HG03460 (cell line): ENCODE measurements around the gene LRRC56.

Experiments
- ATAC-seq: cut with Tn5 transposase; IDR thresholded peaks from one replicate; pipeline ENCODE4 v1.9.1; 2021; ENCODE audit not compliant: unreplicated experiment

Gene LRRC56

GRCh38 chr11:537622-538430 is 499 bp downstream of the LRRC56 start:
- ATAC-seq: no peak

DNA sequence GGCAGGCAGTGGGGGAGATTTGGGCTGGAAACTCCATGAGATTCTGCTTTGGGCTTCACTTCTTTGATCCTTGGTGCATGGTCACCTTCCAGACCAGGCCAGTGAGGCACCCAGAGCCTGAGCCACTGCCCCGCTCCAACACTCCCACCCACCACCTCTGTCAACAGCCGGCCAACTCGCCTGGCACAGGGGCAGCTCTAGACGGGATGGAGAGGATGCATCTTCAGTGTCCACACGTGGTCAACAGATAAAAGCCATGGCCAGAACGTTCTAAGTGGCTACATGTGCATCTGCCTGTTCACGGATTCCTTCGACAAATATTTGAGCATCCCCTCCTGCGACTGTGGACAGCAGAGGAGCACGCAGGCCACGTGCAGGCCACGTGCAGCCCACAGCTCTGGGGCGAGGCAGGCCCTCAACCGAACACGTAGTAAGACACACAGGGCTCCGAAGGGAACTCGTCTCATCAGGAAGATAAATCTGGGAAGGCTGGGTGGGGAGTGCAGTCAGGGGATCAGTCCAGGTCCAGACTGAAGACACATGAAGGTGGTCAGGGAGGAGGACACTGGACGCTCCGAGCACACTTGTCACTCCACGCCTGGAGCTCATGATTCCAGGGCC is 1.2 kb downstream of the LRRC56 start:
- ATAC-seq: no peak

- no peak for ATAC-seq
These were observed 2.7 kb downstream of the LRRC56 start for GRCh38 chr11:539971-540481.

DNA sequence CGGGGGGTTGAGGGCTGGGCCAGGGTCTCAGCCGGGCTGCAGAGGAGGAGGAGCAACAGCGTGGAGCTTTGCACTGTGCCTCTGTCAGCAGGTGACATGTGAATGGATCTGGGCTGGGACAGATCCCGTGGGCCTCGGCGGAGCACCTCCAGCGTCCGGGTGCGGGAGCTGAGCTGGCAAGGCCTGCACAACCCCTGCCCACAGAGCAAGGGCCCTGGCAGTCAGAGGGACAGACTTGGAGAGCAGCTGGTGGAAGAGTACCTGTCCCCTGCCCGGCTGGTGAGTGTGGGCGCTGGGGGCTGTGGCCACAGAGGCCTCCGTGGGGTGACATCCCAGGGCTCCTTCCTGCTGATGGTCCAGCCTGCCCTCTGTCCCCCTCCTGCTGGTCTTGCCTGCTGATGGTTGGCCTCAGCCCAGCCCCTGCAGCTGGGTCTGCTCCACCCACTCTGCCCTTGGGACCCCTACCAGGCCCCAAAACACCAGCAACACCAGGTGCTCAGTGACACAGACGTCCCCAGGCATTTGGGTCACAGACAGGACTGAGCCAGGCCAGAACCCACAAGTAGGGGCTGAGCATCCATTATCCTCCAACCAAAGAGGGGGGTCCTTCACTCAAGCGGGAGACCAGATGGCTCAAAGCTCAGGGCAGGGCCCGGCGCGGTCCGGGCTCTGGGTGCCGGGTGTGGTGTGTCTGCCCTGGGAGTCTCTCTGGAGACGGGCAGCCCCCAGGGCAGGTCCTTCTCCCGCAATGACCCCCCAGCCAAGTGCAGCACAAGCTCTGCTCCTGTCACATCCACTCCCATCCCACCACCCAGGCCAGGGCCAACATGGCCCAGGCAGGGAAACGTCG is 3.5 kb downstream of the LRRC56 start:
- no peak for ATAC-seq

GRCh38 chr11:541433-541885 is 4.1 kb downstream of the LRRC56 start:
- no peak for ATAC-seq

- ATAC-seq: no peak
These were observed 7.5 kb downstream of the LRRC56 start for GRCh38 chr11:544817-545166.

DNA sequence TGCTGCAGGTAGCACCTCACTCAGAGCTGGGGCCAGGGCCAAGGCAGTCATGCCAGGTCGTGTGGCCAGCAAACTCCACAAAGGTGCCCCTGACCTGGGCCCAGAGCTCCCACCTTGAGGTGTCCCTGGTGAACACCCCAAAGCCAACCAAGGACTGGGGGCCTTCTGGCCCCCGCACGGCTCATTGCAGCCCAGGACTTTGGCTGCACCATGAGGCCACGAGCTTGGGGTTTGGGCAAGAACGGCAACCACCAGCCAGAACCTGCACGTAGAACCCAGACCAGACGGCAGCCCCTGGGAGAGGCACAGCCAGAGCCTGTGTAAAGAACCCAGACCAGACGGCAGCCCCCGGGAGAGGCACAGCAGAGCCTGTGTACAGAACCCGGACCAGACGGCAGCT is 7.8 kb downstream of the LRRC56 start:
- no peak for ATAC-seq

GRCh38 chr11:548700-549603 is 11.6 kb downstream of the LRRC56 start:
- ATAC-seq: no peak

DNA sequence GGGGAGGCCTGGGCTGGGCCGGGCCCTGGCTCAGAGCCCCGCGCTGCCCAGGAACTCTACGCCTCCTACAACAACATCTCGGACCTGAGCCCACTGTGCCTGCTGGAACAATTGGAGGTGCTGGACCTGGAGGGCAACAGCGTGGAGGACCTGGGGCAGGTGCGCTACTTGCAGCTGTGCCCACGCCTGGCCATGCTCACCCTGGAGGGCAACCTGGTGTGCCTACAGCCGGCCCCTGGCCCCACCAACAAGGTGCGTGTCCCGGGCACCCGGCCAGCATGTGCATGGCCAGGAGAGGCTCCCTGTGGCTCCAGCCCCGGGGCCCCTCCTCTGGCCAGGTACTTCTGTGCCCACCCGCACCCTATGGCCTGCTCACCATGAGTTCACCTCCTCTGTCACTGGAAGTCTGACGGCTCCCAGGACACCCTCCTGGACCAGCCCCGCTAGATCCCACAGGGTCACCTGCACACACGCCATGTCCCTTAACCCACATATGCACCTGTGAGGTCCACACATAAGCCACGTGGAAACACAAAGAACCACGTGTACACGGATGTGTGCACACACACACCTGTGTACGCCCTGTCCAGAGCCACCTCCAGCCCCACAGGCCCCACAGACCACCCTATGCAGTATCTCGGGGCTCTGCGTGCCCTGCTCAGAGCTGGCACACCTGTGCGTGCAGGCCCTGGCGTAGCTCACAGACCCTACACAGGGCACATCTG is 12.9 kb downstream of the LRRC56 start:
- ATAC-seq: no peak

- no peak for ATAC-seq
These were observed 13.4 kb downstream of the LRRC56 start for GRCh38 chr11:550746-551085.

- no peak for ATAC-seq
These were observed 13.8 kb downstream of the LRRC56 start for GRCh38 chr11:551131-551530.

- ATAC-seq: no peak
These were observed 14.3 kb downstream of the LRRC56 start for GRCh38 chr11:551596-551995.

- ATAC-seq: no peak
These were observed 16.0 kb downstream of the LRRC56 start for GRCh38 chr11:553083-553987.

GRCh38 chr11:553988-554340 is 16.6 kb downstream of the LRRC56 start:
- no peak for ATAC-seq

DNA sequence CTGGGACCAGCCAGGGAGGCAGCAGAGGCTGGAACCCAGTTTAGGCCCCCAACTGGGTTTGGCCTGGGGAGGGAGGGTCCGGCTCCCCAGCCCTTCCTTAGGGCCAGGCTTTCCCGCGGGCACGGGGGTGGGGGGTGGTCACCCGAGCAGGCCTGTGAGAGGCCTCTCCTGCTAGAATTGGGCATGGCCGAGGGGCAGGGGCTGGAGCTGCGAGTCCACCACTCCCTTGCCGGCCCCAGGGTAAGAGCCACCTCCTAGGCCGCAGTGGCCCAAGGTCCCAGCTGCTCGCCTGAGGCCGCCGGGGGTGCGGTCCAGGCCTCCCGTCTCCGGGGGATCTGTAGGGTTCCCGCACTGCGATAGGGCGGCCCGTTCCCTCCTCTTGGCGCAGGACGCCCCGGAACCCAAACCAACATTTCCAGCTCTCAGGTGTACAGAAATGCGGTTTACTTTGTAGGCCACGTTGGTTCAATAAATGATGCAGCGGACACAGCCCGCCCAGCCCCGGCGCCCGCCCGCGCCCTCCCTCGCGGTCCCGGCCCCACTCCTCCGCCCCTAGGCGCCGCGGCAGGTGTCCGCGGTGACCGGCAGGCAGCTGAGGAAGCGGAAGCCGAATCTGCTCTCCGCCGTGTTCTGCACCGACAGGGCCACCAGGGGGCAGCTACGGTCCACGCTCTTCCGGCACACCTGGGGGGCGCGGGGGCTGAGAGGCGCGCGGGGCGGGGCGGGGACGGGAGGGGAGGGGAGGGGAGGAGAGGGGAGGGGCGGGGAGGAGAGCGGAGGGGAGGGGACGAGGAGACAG is 17.3 kb downstream of the LRRC56 start:
- peak; percentile 70 for ATAC-seq

GRCh38 chr11:555227-555779 is 18.0 kb downstream of the LRRC56 start:
- peak; percentile 4 for ATAC-seq

DNA sequence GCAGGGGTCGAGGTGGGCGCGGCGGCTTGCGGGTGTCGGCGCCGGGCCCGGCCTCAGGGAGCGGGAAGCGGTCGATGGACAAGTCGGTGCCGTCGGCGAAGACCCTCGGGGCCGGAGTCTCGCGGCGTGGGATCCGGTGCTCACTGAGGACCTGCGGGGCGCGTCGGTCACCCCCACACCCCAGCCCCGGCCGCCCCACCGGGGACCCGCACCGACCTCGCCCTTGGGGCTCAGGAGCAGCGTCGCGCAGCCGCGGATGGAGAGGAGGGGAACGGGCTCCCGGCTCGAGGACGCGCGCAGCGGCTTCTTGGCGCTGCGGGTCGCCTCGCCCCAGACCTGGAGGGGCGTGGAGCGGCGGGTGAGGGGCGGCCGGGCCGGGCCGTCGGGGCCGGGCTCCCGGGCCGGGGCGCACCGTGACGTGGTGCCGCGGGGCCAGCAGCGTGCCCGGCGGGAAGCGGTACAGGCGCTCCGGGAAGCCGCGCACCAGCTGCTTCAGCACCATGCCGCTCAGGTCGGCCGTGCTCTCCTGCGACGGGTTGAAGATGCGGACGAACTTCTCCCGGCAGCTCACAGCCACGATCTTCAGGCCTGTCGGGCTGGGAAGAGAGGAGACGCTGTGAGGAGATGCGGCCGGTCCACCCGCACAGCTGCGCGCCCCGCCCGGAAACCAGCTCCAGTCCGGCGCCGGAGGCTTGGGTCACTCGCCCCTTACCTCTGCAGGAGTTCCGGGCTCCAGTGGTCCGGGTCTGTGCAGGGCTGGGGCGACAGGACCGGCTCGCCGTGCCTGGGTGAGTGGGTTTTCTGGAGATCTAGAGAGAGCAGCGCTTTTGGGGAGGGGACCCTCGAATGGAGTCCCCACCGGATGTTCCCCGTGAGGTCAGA is 18.7 kb downstream of the LRRC56 start:
- ATAC-seq: no peak
